ENCODE data around the gene PTPRN2.

Gene PTPRN2

GRCh38 chr7:157837561-157837960 is 750.1 kb downstream of the PTPRN2 start:
- DNase-seq (ENCODE audit: low read depth), result no peak
- TF ChIP-seq CTCF (conservative IDR thresholded peaks at IDR 0.05; ENCODE audit: low read depth, low read length), result no peak
- H3K4me3 ChIP-seq (ENCODE audit: low read depth, low read length), result no peak overlapping the region

- TF ChIP-seq CTCF (conservative IDR thresholded peaks at IDR 0.05; ENCODE audit: low read depth, low read length), result no peak
- no peak for DNase-seq (ENCODE audit: low read depth)
- no peak overlapping the region for H3K4me3 ChIP-seq (ENCODE audit: low read depth, low read length)
Measured at GRCh38 chr7:157837047-157837446, 750.6 kb downstream of the PTPRN2 start.

- no peak overlapping the region for H3K4me3 ChIP-seq (ENCODE audit: low read depth, low read length)
- peak; percentile 13 for DNase-seq (ENCODE audit: low read depth)
- no peak for TF ChIP-seq CTCF (conservative IDR thresholded peaks at IDR 0.05; ENCODE audit: low read depth, low read length)
Measured at GRCh38 chr7:157834501-157835163, 753.0 kb downstream of the PTPRN2 start.

GRCh38 chr7:157832866-157833607 is 754.6 kb downstream of the PTPRN2 start:
- DNase-seq (ENCODE audit: low read depth), result no peak
- TF ChIP-seq CTCF (conservative IDR thresholded peaks at IDR 0.05; ENCODE audit: low read depth, low read length), result no peak
- H3K4me3 ChIP-seq (ENCODE audit: low read depth, low read length), result no peak overlapping the region

GRCh38 chr7:157832421-157832820 is 755.2 kb downstream of the PTPRN2 start:
- no peak overlapping the region for H3K4me3 ChIP-seq (ENCODE audit: low read depth, low read length)
- no peak for DNase-seq (ENCODE audit: low read depth)
- TF ChIP-seq CTCF (conservative IDR thresholded peaks at IDR 0.05; ENCODE audit: low read depth, low read length), result no peak

GRCh38 chr7:157832006-157832405 is 755.6 kb downstream of the PTPRN2 start:
- no peak for DNase-seq (ENCODE audit: low read depth)
- no peak overlapping the region for H3K4me3 ChIP-seq (ENCODE audit: low read depth, low read length)
- TF ChIP-seq CTCF (conservative IDR thresholded peaks at IDR 0.05; ENCODE audit: low read depth, low read length), result no peak

Measured in choroid plexus epithelial cell (primary cell).